ENCODE results near the gene BRD7.

Gene BRD7

DNA sequence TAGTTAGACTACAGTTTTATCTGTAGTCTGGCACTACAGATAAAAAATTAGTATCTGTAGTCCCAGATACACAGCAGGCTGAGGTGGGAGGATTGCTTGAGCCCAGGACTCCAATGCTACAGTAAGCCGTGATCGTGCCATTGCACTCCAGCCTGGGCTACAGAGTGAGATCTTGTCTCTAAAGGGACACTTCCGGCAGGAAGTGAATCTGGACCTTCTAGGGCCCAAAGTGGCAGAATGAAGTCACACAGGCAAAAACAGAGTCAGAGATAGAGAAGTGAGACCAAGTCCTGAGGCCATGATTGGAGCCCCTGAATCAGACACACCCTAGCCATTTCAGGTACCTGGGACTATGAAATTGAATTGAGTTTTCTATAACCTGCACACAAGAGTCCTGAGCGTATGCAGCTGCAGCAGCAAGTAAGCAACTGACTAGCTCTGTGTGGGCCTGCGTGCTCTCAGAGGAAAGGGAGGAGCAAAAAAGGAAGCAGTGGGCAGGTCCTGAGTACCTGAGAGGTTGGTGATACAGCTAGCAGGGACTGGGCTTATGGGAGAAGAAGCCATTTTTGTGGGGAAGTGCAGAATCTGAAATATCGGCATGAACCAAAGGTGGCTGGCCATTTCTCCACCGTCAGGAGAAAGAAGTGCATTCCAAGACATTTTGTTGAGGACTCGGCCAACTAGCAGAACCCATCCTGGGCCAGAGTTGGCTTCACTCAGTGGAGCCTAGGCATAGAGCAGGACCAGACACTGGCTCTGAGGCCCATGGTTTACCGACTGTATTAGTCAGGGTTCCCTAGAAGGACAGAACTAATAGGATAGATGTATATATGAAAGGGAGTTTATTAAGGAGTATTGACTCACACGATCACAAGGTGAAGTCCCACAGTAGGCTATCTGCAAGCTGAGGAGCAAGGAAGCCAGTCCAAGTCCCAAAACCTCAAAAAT, 27.2 kb upstream of the BRD7 start:
- Mint-ChIP-seq H3K27me3 (no peaks in the 10 kb centered on the region), H3K4me1 (ENCODE audit: low read depth) (peaks cover 11% of the 10 kb centered on the region), H3K36me3 (ENCODE audit: low read depth) (no peaks in the 10 kb centered on the region), H3K27ac (no peak overlapping the region), H3K9me3 (no peaks in the 10 kb centered on the region), H3K4me3 (no peak overlapping the region)

DNA sequence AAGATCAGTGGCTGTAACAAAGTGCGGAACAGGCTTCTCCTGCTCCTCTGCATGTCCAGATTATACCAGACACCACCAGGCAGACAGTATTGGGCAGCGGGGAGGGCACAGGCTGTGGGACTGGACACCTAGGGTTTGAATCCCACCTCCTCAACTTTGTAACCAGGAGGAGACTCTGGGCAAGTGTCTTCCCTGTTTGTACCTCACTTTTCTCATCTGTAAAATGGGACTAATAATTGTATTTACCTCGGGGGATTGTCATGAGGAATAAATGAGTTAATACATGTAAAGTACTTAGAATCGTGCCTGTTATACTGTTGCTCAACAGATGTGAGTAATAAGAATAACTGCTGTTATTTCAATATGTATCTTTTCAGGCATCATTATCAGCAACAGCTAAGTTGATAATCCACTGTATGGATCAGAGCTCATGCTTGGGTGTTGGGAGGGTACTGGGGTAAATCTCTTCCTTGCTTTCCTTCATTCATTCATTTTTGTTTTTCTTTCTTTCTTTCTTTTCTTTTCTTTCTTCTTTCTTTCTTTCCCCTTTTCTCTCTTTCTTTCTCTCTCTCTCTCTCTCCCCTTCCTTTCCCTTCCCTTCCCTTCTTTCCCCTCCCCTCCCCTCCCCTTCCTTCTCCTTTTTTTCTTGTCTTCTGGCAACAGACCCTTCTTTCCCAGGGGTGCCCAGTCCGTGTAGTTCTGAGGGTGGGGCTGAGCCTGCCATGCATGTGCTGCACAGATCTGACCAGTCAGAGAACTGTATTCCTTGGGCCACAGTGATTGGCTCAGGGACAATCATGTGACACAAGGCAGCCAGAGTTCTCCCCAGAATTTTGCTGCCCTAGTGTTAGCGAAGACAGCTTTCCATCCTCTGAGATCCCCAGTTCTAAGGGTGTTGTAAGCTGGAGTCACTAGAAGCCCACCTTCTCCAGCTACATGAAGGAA, 25.3 kb upstream of the BRD7 start:
- Mint-ChIP-seq H3K36me3 (ENCODE audit: low read depth) (no peaks in the 10 kb centered on the region), H3K27ac (no peak overlapping the region), H3K9me3 (no peaks in the 10 kb centered on the region), H3K4me1 (ENCODE audit: low read depth) (peaks cover 11% of the 10 kb centered on the region), H3K4me3 (no peak overlapping the region), H3K27me3 (no peaks in the 10 kb centered on the region)

DNA sequence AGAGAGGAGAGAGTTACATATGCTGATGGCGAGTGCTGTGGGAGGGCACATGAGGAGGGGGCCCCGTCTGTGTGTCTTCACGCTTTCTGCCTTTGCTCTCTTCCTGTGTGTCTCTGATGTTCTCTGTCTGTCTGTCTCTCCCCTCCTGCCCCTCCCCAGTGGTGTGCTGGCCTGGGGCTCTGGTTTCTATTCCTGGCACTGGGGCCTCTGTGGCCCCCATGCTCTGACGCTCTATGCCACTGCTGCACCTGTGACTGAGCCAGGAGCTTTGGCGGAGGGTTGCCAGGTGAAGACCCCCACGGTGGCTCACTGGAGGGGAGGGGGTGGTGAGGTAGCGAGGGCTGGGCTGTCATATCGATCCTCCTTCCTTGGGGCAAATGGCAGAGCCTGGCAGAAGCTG, 24.6 kb upstream of the BRD7 start:
- Mint-ChIP-seq H3K27me3 (no peaks in the 10 kb centered on the region), H3K4me1 (ENCODE audit: low read depth) (peaks cover 11% of the 10 kb centered on the region), H3K4me3 (no peak overlapping the region), H3K27ac (no peak overlapping the region), H3K9me3 (no peaks in the 10 kb centered on the region), H3K36me3 (ENCODE audit: low read depth) (no peaks in the 10 kb centered on the region)

DNA sequence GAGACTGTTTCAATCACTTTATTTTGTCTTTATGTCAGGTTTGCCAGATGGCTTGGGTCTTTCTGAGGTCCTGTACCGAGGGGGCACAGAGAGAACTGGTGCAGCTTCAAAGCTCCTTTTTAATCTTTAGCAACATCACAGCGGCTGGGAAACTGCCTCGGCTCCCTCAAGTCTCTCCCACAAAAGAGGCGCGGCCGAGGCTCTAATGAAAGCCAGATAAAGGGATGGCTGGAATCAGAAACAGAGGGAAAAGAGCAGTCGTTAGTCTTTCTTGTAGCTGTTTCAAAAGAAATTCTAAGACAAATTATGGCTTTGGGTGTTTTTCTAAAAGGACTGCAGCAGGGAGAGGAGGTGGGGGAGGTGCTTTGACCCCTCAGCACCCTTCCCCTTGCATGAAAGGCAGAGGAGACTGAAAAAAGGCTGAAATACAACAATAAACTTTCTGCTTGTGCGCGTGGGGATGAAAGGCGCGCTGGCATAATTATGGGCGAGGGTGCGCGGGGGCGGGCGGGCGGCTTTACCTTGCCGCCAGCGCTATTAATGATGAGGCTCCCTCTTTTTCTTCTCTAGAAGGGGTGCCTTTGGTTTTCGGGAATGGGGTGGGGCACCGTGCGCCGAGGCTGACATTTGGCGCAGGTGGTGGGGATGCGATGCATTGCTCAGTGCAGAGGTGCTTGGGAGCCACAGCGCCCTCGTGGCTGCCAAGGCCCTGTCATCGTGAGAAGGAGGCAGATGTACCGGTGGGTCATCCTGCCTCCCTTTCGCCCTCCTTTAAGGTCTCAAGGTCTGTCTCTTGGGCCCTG, 22.3 kb upstream of the BRD7 start:
- Mint-ChIP-seq H3K9me3 (no peaks in the 10 kb centered on the region), H3K4me3 (no peak overlapping the region), H3K27me3 (no peaks in the 10 kb centered on the region), H3K4me1 (ENCODE audit: low read depth) (peaks cover 11% of the 10 kb centered on the region), H3K36me3 (ENCODE audit: low read depth) (no peaks in the 10 kb centered on the region), H3K27ac (no peak overlapping the region)

DNA sequence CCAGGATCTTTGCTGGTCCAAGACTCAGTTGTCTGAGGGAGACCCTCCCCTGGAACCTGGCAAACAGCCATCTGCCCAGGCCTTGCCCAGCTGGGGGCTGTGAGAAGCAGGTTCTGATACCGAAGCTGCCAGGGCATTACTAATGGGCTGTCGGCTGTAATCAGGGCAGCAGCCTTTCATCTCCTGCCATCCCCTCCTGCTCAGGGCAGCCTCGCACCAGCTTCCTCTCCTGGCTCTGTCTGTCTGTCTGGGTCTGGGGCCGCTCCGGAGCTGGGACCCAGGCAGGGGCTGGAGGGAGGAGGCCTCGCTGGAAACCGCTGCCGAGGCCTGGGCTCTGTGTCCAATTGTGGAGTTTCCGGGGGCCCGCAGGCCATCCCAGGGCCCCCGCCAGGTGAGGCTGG, 21.6 kb upstream of the BRD7 start:
- no peak overlapping the region for H3K4me3 Mint-ChIP-seq
- no peaks in the 10 kb centered on the region for H3K36me3 Mint-ChIP-seq (ENCODE audit: low read depth)
- no peaks in the 10 kb centered on the region for H3K27me3 Mint-ChIP-seq
- no peaks in the 10 kb centered on the region for H3K9me3 Mint-ChIP-seq
- peaks cover 5% of the 10 kb centered on the region for H3K4me1 Mint-ChIP-seq (ENCODE audit: low read depth)
- H3K27ac Mint-ChIP-seq: no peak overlapping the region

DNA sequence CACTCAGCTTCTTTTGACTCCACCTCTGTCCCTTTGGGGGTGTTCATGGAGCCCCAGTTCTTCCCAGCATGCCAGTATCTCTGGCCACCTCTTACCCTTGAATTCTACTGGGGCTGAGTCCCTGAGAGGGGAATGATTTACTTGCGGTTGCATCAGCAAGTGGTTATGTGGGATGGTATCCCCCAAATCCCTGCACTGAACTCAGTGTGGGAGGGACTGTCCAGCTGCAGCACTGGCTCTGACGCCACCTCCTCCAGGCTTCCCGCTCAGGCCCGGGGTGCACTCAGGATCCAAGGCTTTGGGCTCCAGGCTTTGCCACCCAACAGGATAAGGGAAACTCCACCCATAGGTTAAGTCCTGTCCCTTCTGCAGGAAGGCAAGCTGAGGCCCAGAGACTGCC, 21.1 kb upstream of the BRD7 start:
- H3K9me3 Mint-ChIP-seq: no peaks in the 10 kb centered on the region
- no peaks in the 10 kb centered on the region for H3K4me1 Mint-ChIP-seq (ENCODE audit: low read depth)
- no peak overlapping the region for H3K27ac Mint-ChIP-seq
- no peak overlapping the region for H3K4me3 Mint-ChIP-seq
- H3K27me3 Mint-ChIP-seq: no peaks in the 10 kb centered on the region
- H3K36me3 Mint-ChIP-seq (ENCODE audit: low read depth): no peaks in the 10 kb centered on the region

DNA sequence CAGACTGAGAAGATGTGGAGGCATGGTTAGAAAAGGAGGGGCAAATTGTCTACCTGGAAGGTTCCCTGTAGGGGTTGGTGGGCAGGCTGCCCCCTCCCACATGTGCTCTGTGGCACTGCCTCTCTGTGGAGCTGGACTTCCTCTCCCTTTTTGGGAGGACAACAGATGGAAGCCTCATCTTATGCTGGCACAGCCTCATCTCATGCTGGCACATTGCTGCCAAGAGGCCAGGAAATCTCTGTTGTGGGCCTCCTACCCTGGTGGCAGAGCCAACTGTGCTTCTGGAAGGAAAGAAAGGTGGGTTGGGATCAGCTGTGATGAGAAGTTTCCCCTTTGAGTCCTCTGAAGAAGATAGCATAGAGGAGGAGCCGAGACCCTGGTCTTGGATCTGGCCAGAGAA, 19.7 kb upstream of the BRD7 start:
- Mint-ChIP-seq H3K4me1 (ENCODE audit: low read depth) (no peaks in the 10 kb centered on the region), H3K4me3 (no peak overlapping the region), H3K27me3 (no peaks in the 10 kb centered on the region), H3K9me3 (no peaks in the 10 kb centered on the region), H3K36me3 (ENCODE audit: low read depth) (no peaks in the 10 kb centered on the region), H3K27ac (no peak overlapping the region)

DNA sequence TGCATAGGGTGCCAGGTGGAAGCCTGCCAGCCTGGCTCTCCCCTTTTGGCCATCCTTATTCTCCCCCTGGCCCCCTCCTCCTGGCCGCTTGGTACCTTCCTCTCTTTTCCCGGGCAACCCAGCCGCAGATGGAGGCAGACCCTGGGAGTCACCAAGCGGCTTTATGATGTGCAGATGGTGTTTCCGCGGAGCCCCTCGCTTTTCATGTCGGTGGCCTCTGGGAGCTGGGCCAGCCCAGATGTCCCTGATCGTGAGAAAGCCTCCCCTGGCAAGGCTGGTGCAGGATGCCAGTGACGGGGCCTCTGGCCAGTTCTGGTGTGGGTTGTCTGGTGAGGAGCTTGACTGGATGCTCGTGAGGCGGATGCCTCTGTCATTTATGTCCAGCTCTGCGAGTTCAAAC, 18.0 kb upstream of the BRD7 start:
- Mint-ChIP-seq H3K27ac (no peak overlapping the region), H3K27me3 (no peaks in the 10 kb centered on the region), H3K9me3 (no peaks in the 10 kb centered on the region), H3K4me3 (no peak overlapping the region), H3K4me1 (ENCODE audit: low read depth) (no peaks in the 10 kb centered on the region), H3K36me3 (ENCODE audit: low read depth) (no peaks in the 10 kb centered on the region)

DNA sequence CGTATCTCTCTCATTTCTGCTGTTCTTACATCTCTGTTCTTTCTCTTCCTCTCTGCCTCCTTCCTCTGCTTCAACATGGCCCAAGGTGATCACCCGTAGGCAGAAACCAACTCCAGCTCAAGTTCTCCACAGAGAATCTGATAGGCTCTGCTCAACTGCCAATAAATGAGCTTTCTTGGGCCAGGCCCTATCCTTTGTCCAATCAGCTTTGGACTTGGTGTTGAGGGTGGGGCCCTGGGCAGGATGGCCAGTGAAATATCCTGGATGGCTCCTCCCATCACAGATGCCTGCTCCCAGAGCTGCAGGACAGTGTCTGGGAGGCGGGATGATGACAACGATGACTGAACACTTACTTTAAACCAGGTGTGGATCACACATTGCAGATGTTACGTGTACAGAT, 17.4 kb upstream of the BRD7 start:
- no peaks in the 10 kb centered on the region for H3K27me3 Mint-ChIP-seq
- H3K27ac Mint-ChIP-seq: no peak overlapping the region
- H3K4me1 Mint-ChIP-seq (ENCODE audit: low read depth): no peaks in the 10 kb centered on the region
- no peak overlapping the region for H3K4me3 Mint-ChIP-seq
- H3K9me3 Mint-ChIP-seq: no peaks in the 10 kb centered on the region
- no peaks in the 10 kb centered on the region for H3K36me3 Mint-ChIP-seq (ENCODE audit: low read depth)

DNA sequence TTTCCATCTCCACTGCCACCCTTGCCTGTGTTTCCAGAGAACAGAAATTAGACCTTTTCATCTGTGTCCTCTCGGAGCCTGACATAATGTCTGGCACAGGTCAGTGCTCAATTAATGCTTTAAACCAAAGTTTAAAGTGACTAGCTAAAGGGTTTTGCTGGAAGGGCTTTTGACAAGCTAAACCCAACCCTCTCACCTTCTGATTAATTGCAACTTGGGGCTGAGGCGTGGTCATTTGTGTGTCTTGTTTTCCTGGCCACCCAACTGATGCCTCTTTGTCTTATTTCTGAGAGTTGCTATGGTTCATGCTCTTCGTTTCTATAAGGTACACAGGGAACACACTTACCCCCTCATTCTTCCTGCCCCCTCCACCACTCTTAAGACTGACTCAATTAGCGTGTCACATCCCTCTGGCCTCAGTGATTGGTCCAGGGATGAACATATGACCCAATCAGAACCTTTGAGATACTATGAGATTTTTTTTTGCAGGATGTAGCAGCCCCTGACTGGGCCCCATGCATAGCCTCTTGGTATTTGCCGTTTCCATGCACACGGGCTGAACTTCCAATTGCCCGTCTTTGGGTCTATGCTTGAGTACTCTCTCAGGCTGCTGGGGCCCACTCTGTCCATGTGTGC, 15.8 kb upstream of the BRD7 start:
- Mint-ChIP-seq H3K9me3 (no peaks in the 10 kb centered on the region), H3K27ac (no peak overlapping the region), H3K36me3 (ENCODE audit: low read depth) (no peaks in the 10 kb centered on the region)

DNA sequence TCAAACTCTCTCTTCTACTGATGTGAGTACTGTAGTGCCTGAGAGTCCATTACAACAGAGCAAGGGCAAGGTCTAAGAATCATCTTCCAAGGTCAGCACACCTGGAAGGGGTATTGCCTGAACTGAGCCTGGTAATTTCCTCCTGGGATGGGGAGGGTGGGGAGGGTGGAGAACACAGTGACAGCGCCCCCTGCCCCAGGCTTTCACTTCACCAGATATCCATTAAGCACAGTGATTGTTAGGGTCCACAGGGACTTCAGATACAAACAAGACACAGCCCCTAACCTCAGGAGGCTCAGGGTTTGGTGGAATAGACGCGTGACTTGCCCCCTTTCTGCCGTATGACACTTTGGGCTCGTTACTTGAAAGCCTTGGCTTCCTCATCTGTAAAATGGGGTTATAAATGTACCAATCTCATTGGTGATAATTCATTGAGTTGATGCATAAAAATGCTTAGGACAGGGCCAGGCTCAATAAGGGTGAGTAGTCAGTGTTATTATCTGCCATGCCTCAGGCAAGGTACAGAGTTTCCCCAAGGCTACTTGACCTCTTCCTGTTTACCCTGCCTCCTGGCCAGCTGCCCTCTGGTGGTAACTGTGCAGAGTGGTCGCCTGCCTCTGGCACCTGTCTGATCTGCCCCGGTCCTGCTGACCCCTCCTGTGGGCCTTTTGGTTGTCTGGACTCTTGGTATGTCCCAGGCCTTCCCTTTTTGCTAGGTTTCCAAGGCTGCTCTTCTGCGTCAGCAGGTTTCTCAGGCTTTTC, 13.1 kb upstream of the BRD7 start:
- Mint-ChIP-seq H3K27ac (no peak overlapping the region), H3K9me3 (no peaks in the 10 kb centered on the region), H3K27me3 (no peaks in the 10 kb centered on the region), H3K4me1 (ENCODE audit: low read depth) (no peaks in the 10 kb centered on the region), H3K4me3 (no peak overlapping the region), H3K36me3 (ENCODE audit: low read depth) (no peaks in the 10 kb centered on the region)

More for the DNA sequence above, 15.8 kb upstream of the BRD7 start:
- H3K4me3 Mint-ChIP-seq: no peak overlapping the region
- no peaks in the 10 kb centered on the region for H3K27me3 Mint-ChIP-seq
- H3K4me1 Mint-ChIP-seq (ENCODE audit: low read depth): no peaks in the 10 kb centered on the region

DNA sequence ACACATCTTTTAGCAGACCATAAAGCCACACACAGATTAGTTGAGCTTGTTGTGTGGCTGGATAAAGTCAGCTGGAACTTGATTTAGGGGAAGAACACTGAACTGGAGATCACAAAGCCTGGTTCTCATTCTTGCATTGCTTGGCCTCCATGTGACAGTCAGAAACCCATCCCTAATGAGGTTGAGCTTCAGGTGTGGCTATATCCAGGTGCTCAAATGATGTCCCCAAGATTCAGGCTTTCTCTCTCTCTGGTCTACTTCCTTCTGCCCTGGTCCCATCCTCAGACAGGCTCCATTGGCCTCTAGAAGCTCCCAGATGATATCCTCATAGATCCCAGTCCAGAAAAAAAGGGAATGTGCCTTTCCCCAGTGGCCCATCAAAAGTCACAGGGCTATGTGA, 9.6 kb upstream of the BRD7 start:
- H3K9me3 Mint-ChIP-seq: no peaks in the 10 kb centered on the region

DNA sequence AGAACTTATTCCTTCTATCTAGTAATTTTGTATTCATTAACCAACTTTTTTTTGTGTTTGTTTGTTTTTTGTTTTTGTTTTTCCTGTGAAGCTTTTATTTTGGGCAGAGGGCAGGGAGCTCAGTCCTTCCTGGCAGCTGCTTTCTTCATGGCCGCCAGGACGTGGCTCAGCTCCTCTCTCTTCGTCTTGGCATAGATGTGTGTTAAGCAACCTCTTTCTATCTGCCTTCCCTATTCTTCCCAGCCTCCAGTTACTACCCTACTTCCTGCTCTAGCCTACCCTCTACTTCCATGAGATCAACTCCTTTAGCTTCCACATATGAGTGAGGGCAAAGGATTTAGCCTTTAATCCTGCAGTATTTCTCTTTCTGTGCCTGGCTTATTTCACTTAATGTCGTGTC, 8.2 kb upstream of the BRD7 start:
- Mint-ChIP-seq H3K27me3 (peaks cover 4% of the 10 kb centered on the region), H3K27ac (no peak overlapping the region), H3K9me3 (no peaks in the 10 kb centered on the region)

More for the DNA sequence above, 9.6 kb upstream of the BRD7 start:
- Mint-ChIP-seq H3K27me3 (peaks cover 4% of the 10 kb centered on the region), H3K27ac (no peak overlapping the region), H3K36me3 (ENCODE audit: low read depth) (no peaks in the 10 kb centered on the region), H3K4me3 (no peak overlapping the region), H3K4me1 (ENCODE audit: low read depth) (no peaks in the 10 kb centered on the region)

DNA sequence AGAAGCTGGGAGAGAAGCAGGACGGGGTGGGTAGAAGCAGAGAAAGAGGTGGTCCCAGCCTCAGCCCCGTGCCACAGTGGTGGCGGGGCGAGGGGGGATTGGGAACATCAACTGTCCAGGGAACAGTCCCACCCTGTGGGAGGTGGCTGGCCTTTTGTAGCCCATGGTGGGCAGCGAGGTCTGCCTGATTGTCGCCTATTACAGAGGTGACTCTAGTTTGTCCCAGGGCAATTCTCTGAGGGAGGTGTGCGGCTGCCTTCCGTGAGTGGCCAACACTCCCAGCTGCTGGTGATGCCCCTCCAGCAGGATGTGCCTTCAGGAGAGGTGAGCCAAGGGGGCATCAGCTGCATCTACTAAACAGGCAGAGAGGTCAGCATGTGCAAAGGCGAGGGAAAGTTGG, 5.0 kb upstream of the BRD7 start:
- H3K27me3 Mint-ChIP-seq: peaks cover 4% of the 10 kb centered on the region
- H3K27ac Mint-ChIP-seq: no peak overlapping the region
- H3K4me1 Mint-ChIP-seq (ENCODE audit: low read depth): peaks cover 10% of the 10 kb centered on the region
- H3K9me3 Mint-ChIP-seq: no peaks in the 10 kb centered on the region
- H3K36me3 Mint-ChIP-seq (ENCODE audit: low read depth): no peaks in the 10 kb centered on the region
- H3K4me3 Mint-ChIP-seq: no peak overlapping the region

More for the DNA sequence above, 8.2 kb upstream of the BRD7 start:
- H3K36me3 Mint-ChIP-seq (ENCODE audit: low read depth): no peaks in the 10 kb centered on the region
- no peaks in the 10 kb centered on the region for H3K4me1 Mint-ChIP-seq (ENCODE audit: low read depth)
- no peak overlapping the region for H3K4me3 Mint-ChIP-seq

All from stimulated activated naive CD8-positive, alpha-beta T cell treated with anti-CD3 and anti-CD28 coated beads, Interleukin-15, Interleukin-2, amounts not matched to agents 100 ng/mL and 50 ng/mL, for 24 hours (primary cell).